ENCODE measurements around the gene SCYL2.
"Not testable (repeated sequence)": the region's sequence is repeated elsewhere in the genome, so short reads cannot be mapped to it uniquely, and the experiment has no call there.

The SCYL2 gene

GRCh38 chr12:100265732-100266584 is 1.0 kb upstream of the SCYL2 start:
- DNase-seq (ENCODE audit: low read depth in 3 of 3) = no peak

- peak in 2 of 3 experiments; percentile 88 to 95 for DNase-seq (ENCODE audit: low read depth in 3 of 3)
These were observed 467 bp upstream of the SCYL2 start for GRCh38 chr12:100266585-100266834.

- DNase-seq (ENCODE audit: low read depth in 3 of 3) = peak in 1 of 3 experiments; percentile 6
These were observed 765 bp downstream of the SCYL2 start for GRCh38 chr12:100267603-100268281.

GRCh38 chr12:100268835-100269564 is 2.0 kb downstream of the SCYL2 start:
- DNase-seq (ENCODE audit: low read depth in 3 of 3) = no peak

GRCh38 chr12:100273782-100274181 is 6.8 kb downstream of the SCYL2 start:
- no peak for DNase-seq (ENCODE audit: low read depth in 3 of 3)

GRCh38 chr12:100274291-100274690 is 7.3 kb downstream of the SCYL2 start:
- no peak for DNase-seq (ENCODE audit: low read depth in 3 of 3)

- DNase-seq (ENCODE audit: low read depth in 3 of 3) = no peak
These were observed 12.2 kb downstream of the SCYL2 start for GRCh38 chr12:100279159-100279558.

- DNase-seq (ENCODE audit: low read depth in 3 of 3) = no peak
These were observed 12.7 kb downstream of the SCYL2 start for GRCh38 chr12:100279607-100280244.

- DNase-seq (ENCODE audit: low read depth in 3 of 3) = not testable (repeated sequence)
These were observed 17.6 kb downstream of the SCYL2 start for GRCh38 chr12:100284556-100284955.

GRCh38 chr12:100289038-100289437 is 22.1 kb downstream of the SCYL2 start:
- no peak for DNase-seq (ENCODE audit: low read depth in 3 of 3)

- no peak for DNase-seq (ENCODE audit: low read depth in 3 of 3)
These were observed 23.0 kb downstream of the SCYL2 start for GRCh38 chr12:100290016-100290415.

GRCh38 chr12:100293017-100293416 is 26.0 kb downstream of the SCYL2 start:
- DNase-seq (ENCODE audit: low read depth in 3 of 3) = no peak

GRCh38 chr12:100294366-100294765 is 27.4 kb downstream of the SCYL2 start:
- DNase-seq (ENCODE audit: low read depth in 3 of 3) = not testable (repeated sequence)

GRCh38 chr12:100295764-100296555 is 29.0 kb downstream of the SCYL2 start:
- DNase-seq (ENCODE audit: low read depth in 3 of 3) = no peak

- DNase-seq (ENCODE audit: low read depth in 3 of 3) = no peak
These were observed 35.1 kb downstream of the SCYL2 start for GRCh38 chr12:100302081-100302480.

GRCh38 chr12:100303831-100304230 is 36.9 kb downstream of the SCYL2 start:
- DNase-seq (ENCODE audit: low read depth in 3 of 3) = no peak

- DNase-seq (ENCODE audit: low read depth in 3 of 3) = not testable (repeated sequence)
These were observed 37.4 kb downstream of the SCYL2 start for GRCh38 chr12:100304334-100304733.

GRCh38 chr12:100308138-100308537 is 41.2 kb downstream of the SCYL2 start:
- DNase-seq (ENCODE audit: low read depth in 3 of 3) = not testable (repeated sequence)

- DNase-seq (ENCODE audit: low read depth in 3 of 3) = no peak
These were observed 44.3 kb downstream of the SCYL2 start for GRCh38 chr12:100311317-100311716.

- DNase-seq (ENCODE audit: low read depth in 3 of 3) = no peak
These were observed 50.4 kb downstream of the SCYL2 start for GRCh38 chr12:100317371-100317770.

GRCh38 chr12:100324498-100324897 is 57.5 kb downstream of the SCYL2 start:
- no peak for DNase-seq (ENCODE audit: low read depth in 3 of 3)

Measured in stimulated activated CD4-positive, alpha-beta T cell treated with anti-CD3 and anti-CD28 coated beads, TNF-alpha, amount 100 ng/mL, for 24 hours (primary cell).